Activated CD4-positive, alpha-beta T cell treated with anti-CD3 and anti-CD28 coated beads, Interleukin-2, amount 50 U/mL, for 48 hours (primary cell): ENCODE data around the gene B9D2.

Experiments used
- DNase-seq, 2 experiments: peaks; one replicate each; pipeline ENCODE4 v3.0.0-alpha.2; 2020

Gene B9D2

DNA sequence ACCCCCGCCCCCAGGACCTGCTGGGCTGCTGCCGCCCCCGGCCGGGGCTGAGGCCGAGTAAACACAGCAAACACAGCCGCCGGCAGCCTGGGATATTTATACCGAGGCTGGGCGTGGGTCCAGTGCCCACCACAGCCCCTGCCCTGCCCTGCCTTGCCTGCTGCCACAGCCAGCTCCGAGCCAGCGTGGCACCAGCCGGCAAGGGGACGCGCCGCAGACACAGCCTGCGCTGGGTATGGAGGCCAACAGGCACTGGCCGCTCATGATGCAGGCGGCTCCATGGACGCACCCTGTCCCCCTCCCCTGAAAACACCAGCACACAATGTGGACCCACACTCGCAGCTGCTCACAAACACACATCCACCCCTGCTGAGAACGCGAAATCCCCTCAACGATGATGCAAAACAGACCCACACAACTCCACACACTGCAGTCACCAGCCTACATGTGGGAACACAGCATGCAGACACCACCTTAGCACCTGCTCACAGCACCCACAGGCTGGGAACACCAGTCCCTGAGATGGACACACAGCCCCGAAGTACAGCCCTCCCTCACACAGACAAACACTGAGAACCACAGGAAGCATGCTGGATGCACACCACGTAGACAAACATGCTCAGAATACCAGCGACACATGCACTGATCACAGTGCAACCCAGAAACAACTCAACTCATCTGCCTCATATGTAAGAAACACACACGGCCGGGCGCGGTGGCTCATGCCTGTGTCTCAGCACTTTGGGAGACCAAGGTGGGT is 37.8 kb downstream of the B9D2 start:
- no peak for DNase-seq

DNA sequence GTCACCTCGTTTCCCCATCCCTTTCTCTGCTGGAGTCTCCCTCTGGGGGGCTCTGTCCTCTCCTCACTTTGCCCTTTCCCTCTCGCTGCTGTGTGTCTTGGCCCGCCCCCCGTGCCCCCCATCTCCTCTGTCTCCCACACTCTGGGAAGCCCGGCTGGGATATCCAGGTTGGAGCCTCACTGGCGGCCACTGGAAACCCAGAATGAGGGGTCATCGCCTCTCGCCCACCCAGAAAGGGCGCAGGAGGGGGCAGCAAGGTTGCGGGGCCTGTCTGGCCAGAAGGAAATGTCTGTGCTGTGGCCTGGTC is 38.4 kb downstream of the B9D2 start:
- no peak for DNase-seq

DNA sequence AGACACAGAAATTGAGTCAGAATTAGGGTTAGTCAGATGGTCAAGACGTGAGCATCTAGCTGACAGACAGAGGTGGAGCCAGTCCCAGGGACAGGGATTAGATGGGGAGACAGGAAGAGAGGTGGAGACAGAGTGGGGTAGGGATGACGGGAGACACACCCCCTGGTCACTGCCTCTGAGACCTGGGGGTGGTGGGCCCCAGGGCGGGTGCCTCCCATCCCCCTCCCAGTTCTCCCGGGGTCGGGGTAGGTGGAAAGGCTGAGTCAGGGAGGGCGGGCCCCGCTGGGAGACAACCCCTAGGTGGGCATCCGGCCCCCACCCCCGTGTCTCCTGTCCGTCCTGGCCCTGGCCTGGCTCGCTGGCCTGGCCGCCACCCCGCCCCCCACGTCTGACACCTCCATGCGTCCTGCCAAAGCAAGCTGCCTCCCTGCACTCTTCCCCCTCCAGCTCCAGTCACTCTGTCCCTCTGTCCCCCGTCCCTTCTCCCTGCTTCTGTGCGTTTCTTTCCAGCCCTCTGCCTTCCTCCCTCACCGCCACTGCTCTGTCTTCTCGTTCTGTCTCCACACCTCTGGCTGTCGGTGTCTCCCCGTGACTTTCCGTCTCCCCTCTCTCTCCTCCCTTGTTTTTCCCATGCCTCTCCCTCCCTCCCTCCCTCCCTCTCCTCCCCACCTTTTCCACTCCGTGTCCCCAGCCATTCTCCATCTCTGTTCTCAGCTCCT is 38.9 kb downstream of the B9D2 start:
- DNase-seq, result no peak

DNA sequence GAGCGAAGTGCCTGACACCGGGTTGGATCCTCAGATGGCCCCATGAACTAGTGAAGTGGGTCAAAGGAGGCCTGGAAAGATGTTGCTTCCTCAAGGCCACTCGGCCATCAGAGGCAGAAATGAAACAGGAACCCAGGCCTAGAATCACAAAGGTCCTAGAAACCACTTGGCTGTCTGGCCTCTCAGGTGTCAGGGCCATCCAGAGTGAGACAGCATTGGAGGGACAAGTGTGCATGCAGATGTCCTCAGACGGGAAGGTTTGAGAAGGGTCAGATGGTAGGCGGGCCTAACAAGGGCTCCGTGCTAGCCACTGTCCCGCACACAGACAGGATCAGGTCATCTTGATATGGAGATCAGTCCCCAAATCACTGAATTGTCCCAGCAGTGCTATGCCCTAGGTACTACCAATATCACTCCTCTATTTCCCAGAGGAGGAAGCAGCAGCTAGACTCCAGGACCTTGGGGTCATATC is 39.7 kb downstream of the B9D2 start:
- DNase-seq, result no peak

DNA sequence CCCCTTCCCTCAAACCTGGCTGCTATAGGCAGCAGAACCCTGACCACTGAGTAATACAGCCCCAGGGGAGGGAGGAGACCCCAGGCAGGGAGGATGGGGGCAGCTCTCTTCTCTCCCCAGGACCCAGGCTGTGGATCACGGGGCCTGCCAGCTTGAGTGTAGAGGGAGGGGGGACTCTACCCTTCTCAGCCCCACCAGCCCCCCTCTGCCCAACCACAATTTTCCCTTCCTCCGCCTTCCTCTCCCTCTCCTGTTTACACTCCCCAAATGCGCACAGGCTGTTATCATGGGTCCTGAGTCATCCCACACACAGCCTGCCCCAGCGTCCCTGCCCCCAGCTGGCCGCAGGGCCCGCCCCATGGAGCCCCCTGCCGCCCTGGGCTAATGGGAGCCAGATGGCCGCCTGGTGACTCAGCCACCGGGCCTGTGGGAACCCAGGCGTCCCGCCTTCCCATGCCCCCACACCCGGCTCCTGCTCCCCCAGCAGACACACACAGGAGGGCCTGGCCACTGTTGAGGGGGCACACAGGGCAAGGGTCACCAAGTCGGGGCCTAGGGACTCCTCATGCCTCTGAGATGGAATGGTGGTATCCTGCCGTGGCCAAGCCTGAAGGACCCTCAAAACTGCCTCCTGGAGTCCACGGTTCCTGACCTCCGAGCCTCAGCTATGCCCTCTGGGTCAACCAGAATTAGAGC is 40.4 kb downstream of the B9D2 start:
- DNase-seq, result no peak

DNA sequence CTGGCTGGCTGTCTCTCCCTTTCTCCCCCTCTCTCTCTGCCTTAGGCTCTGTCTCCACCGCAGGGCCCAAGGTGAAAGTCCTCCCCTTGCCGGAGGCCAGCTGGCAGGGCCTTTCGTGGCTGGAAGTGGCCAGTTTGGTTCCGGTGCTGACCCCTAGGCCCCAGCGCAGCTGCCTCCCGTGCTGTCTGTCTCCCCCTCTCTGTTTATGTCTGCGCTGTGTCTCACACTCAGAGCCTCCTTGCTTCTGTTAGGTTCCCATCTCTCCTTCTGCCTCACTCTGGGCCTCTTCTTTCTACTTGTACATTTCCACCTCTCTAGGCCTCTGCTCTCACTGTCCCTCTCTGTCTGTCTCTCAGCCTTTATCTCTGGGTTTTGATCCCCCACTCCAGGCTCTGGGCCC is 40.9 kb downstream of the B9D2 start:
- DNase-seq, result no peak

DNA sequence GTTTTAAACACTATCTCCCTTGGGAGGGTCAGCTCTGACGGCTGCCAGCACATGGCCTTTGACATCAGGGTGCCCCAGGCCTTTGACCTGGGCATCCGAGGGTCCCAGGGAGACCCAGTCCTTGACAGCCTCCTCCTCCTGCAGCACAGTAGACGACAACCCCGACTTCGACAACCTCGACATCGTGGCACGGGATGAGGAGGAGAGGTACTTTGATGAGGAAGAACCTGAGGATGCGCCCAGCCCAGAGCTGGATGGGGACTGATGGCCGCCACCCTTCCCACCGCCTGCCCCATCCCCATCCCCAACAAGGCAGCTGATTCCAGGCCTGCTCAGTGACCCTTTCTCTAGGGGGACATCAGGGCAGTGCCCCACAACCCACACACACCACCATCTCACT is 41.5 kb downstream of the B9D2 start:
- DNase-seq, result no peak

DNA sequence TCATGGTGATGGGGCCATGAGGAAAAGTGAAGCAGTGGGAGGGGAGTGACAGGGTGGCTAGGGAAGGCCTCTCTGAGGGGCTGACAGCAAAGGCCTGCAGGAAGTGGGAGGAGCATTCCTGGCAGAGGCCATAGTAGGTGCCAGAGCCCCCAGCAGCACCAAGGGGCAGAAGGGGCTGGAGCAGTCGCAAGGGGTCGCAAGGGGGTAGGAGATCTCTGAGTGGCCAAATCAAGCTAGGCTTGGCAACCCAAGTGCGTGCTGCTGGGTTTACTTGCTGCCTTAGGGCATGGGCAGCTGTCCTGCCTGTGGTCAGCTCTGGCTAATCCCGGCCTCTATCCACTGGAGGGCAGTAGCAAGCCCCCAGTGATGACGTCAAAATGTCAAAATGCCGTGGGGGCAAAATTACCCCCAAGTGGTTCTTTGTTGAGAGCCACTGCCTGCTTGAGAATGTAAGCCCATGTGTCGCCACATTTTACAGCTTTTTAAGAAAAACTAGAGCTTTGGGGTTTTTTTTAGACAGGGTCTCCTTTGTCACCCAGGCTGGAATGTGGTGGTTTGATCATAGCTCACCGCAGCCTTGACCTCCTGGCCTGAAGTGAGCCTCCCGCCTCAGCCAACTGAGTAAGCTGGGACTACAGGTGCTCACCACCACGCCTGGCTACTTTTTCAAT is 42.2 kb downstream of the B9D2 start:
- no peak for DNase-seq

DNA sequence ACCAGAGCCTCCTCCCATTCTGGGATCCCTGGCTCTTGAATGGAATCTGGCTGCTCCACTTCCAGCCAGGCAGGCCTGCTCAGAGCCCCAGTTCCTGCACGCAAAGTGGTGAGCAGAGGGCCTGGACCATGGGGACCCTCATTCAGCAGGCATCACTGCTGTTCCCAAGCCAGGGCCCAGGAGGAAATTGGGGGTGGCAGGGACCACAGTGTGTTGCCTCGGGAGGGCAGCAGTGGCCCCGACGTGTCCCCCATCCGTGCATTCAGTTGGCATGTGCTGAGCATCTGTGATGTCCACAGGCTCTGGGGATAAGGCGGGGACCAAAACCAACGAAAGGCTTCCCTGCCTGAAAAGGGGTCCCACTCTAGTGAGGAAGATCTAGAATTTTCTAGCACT is 42.7 kb downstream of the B9D2 start:
- no peak for DNase-seq

DNA sequence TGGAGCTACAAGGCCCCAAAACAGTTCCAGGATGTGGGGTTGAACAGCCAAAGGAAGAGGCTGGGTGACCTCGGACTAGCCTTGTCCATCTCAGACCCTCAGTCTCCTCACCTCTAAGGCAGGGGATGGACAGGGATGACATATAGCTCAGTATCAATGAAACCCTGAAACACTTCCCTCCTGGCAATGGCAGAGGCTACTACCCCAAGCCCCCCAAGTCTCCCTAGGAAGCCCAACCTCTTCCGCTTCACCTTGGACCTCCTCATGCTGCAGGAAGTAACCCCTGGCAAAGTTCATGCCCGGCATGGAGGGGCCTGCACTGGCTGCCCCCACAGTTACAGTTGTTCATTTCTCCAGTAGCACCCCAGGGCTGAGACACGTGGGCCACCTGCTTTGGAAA is 43.4 kb downstream of the B9D2 start:
- no peak for DNase-seq

DNA sequence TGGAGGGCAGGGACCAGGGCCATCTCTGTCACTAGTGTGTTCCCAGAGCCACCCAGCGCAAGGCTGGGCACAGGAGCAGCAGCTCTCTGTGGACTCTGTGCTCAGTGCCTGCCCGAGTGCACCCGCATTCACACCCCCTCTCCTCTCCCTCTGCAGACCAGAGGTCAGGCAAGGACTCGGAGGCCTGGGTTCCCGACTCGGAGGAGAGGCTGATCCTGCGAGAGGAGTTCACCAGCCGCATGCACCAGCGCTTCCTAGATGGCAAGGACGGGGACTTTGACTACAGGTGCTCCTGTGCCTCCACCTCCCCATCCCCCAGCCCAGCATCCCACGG is 43.8 kb downstream of the B9D2 start:
- DNase-seq, result no peak

DNA sequence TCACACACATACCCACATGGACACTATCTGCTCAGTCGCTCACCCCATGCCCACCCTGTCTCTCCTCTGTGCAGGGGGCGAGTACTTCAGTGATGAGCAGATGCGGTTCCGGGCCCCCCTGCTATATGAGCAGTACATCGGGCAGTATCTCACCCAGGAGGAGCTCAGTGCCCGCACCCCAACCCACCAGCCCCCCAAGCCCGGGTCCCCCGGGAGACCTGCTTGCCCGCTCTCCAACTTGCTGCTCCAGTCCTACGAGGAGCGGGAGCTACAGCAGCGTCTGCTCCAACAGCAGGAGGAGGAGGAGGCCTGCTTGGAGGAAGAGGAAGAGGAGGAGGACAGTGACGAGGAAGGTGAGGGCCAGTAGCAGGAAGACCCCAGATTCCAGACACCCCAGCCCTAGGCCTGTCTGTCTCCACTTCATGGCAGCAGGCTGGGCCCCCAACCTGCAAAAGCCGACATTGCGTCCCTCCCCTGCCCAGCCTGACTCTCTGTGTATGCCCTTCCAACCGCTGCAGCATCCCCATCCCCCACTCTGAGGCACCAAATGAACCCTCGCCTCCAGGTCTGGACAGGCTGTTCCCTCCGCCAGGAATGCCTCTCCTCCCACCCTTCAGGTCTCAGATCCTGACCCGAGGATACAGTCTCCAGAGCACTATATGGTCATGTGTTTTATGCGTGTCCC is 44.3 kb downstream of the B9D2 start:
- no peak for DNase-seq

DNA sequence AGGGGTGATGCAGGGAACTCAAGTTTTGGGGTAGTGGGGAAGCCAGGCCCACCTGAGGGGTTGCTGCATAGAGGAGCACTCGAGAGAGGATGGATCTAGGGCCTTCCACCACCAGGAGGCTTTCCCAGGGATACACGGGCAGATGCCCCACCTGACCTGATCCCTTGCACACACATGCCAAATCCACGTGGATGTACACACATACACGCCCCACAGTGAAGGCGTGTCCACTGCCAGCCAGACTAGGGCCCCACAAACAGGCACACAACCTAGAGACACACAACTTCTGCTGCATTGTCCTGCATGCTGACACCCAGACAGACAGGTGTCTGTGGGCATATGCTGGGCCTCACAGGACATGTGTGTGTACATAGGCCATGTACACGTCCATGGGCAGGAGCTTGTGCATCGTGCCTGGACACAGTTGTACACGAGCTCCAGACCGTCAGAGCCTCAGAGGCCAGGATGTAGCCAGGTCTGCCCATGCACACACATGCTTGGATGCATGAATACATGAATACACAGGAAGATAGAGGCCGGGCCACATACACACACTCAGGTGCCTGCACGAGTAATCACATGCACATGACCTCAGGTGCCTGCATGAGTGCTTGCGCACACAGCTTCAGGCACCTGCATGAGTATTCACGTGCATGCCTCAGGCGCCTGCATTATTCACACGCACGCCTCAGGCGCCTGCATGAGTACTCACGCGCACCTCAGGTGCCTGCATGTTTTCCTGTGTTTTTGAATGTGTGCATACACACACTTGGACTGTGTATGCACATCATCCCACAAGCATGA is 45.1 kb downstream of the B9D2 start:
- no peak for DNase-seq

DNA sequence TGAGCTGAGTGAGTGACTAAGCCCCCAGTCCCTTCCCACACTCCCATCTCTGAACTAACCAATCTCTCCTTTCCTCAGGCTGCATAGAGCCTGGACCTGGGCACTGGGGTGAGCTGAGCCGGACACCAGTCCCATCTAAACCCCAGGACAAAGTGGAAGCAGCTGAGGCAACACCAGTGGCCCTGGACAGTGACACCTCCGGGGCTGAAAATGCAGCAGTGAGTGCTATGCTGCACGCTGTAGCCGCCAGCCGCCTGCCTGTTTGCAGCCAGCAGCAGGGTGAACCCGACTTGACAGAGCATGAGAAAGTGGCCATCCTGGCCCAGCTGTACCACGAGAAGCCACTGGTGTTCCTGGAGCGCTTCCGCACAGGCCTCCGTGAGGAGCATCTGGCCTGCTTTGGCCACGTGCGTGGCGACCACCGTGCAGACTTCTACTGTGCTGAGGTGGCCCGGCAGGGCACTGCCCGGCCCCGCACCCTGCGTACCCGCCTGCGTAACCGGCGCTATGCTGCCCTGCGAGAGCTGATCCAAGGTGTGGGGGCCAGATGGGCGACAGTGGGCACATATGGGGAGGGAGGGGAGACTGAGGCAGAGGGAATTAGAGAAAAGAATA is 47.5 kb downstream of the B9D2 start:
- no peak for DNase-seq

DNA sequence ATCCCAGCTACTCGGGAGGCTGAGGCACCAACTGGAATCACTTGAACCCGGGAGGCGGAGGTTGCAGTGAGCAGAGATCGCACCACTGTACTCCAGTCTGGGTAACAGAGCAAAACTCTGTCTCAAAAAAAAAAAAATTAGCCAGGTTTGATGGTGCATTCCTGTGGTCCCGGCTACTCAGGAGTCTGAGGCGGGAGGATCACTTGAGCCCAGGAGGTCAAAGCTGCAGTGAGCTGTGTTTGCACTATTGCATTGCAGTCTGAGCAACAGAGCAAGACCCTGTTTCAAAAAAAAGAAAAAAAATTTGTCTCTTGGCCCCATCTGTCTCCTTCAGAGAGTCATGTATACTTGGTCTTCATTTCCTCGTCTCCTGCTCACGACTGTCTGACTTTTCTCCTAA is 52.3 kb downstream of the B9D2 start:
- no peak for DNase-seq

DNA sequence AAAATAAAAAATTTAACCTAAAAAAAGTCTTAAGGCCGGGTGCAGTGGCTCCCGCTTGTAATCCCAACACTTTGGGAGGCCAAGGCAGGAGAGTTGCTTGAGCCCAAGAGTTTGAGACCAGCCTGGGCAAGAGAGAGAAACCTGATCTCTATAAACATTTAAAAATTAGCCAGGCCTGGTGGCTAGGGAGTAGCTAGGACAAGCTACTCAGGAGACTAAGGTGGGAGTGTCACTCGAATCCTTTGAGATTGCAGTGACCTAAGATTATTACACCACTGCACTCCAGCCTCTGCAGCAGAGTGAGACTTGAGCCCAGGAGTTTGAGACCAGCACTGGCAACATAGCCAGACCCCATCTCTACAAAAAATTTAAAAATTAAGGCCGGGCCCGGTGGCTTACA is 52.9 kb downstream of the B9D2 start:
- DNase-seq, result no peak

DNA sequence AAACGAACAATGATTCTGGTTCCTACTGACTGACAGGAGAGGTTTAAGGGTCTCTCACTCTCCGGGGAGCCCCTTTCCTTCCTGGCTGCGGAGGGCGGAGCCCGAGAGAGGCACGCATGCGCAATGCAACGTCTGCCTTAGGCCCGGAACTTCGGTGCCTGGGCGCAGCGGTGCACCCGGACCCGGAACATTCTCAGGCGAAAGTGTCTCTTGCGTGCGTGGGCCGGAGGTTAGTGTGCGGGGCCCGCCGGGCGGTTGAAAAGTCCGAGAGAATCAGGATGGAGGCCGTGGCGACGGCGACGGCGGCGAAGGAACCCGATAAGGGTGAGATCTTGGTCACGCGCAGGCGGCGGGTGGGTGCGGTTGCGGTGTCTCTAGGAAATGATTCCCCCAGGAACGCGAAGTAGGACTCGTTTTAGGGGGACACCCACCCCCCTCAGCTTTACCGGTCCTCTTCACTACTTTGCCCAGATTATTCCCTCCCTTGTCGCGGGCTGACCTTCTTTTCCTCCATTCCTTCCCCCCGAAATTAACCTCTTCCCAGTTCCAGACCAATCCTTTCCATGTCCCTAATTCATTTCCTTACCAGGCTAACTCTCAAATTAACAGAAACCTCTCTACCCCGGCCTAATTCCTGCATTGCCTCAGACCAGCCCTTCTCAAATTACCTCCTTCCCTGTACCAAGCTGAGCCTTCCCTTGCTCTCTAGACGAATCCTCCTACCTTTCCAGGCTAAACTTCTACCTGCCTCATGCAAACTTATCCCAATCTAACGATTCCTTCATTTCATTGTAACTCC is 53.7 kb downstream of the B9D2 start, which contains the start of gene CCDC97:
TSS of gene CCDC97 (plus strand) at position 140 of the 799 bp plus-strand sequence. CDS start at position 279, 139 bp downstream.
- peak; percentile 87 to 90 for DNase-seq

DNA sequence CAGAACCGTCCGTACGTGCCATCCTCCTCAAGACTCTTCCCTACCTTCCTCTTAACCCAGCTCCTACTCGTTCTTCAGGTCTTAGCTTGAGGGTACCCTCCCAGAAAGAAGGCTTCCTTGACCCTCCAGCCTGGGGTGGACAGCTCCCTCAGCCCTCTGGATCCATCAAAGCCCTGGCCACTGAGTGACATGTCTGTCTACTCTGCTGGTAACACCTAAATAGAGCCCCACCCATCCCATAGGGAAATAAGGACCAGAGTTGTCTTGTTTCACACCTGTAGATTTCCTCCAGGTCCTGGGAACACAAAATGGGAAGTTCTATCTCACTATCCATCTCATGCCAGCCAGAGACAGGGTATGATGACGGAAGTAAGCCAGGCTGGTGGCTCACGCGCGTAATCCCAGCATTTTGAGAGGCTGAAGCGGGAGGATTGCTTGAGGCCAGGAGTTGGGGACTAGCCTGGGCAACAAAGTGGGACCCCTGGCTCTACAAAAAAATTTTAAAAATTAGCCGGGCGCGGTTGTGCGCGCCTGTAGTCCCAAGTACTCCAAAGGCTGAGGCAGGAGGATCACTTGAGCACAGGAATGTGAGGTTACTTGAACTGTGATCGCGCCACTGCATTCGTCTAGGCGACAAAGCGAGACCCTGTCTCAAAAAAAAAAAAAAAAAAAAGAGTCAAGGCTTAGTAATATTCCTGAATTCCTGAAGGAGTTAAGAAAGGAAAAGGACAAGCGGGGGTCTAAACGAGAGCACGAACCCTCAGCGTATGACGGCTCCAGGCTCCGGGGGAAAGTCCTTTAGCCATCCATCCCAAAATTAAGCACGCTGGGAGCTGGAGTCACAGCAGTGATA is 54.5 kb downstream of the B9D2 start:
- peak in 1 of 2 experiments; percentile 47 for DNase-seq

DNA sequence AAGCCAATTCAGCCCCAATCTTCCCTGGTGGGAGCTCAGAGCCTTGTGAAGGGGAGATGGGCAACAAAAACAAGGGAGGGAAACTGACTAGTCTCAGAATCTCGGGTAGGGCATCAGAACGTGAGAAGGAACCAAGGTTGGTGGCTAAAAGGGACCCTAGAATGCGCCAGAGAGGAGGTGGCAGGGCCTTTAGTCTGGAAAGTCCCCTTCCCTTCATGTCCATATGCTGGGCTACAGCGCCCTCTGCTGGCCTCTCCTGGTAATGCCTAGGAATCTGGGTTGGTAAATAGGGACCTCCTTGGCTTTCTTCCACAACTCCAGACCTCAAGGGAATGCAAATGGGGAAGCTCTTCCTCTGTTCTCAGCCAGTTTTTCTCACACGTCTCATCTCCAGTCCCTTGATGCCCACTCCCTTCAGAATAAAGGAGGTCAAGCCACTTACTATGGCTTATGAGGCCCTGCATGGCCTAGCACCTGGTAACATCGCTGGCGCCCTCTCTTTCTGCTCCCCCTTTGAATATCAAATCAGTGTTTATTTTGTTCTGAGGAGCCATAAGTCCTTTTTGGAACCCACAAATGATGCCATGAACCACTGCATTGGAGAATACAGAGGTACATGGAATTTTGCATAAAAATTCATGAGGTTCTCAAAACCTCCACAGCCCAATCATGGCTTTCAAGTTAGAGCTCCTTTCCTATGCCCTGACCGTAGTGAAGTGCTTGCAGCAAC is 55.3 kb downstream of the B9D2 start:
- peak; percentile 98 for DNase-seq
